Calu3 (cell line): Measurements from ENCODE around the gene MYBPH. TPM values are rescaled to one million over a fixed set of nuclear protein-coding genes. Genes with fewer than 3 reads are reported as not detected.

Source experiments
- BruUV-seq: library from RNA; stranded (reverse); fragments of 400-500 nt; replicated peaks from 2 replicates; lab custom pipeline; 2021; lab: Mats Ljungman, UMichigan
- CTCF ChIA-PET: fragments of 300-600 bp; sonication (Branson Sonifier 250); formaldehyde crosslinking; loops from one replicate; lab custom pipeline; 2022; ENCODE audit warnings: antibody characterized with exemption; lab: Charles Lee
- DNase-seq: peaks from one replicate; pipeline ENCODE4 v3.0.0; 2022
- H3K27ac Mint-ChIP-seq: one replicate; pipeline ENCODE4 v1.8.0; 2022; ENCODE audit warnings: mixed read lengths; ENCODE audit not compliant: unreplicated experiment
- H3K27me3 Mint-ChIP-seq: one replicate; pipeline ENCODE4 v1.8.0; 2022; ENCODE audit warnings: mixed read lengths; ENCODE audit not compliant: unreplicated experiment
- H3K36me3 Mint-ChIP-seq: one replicate; pipeline ENCODE4 v1.8.0; 2022; ENCODE audit warnings: mild to moderate bottlenecking, moderate library complexity, mixed read lengths; ENCODE audit not compliant: insufficient read depth, unreplicated experiment
- H3K4me1 Mint-ChIP-seq: one replicate; pipeline ENCODE4 v1.8.0; 2022; ENCODE audit warnings: mild to moderate bottlenecking, low read depth, mixed read lengths; ENCODE audit not compliant: unreplicated experiment
- H3K4me3 Mint-ChIP-seq: one replicate; pipeline ENCODE4 v1.8.0; 2022; ENCODE audit warnings: mild to moderate bottlenecking, low read depth, moderate library complexity, mixed read lengths; ENCODE audit not compliant: unreplicated experiment
- H3K9me3 Mint-ChIP-seq: one replicate; pipeline ENCODE4 v1.8.0; 2022; ENCODE audit warnings: low read depth, mixed read lengths; ENCODE audit not compliant: unreplicated experiment
- intact Hi-C: fragments of 100-400 bp; cut with micrococcal nuclease; formaldehyde crosslinking; loops from one replicate; pipeline ENCODE4 v1.10.0; 2022; ENCODE audit not compliant: unreplicated experiment
- total RNA-seq: library from RNA; stranded (reverse); gene quantifications from 2 replicates; pipeline ENCODE4 v1.2.3, GENCODE V29; 2022
- TF ChIP-seq, protein P1 (sequence below): fragments of 200-600 bp; IDR thresholded peaks from one replicate; pipeline ENCODE4 v1.8.0; 2022; ENCODE audit warnings: antibody characterized with exemption; ENCODE audit not compliant: unreplicated experiment

The MYBPH gene
- total RNA-seq, 1 experiment from 2014 or later = not detected

DNA sequence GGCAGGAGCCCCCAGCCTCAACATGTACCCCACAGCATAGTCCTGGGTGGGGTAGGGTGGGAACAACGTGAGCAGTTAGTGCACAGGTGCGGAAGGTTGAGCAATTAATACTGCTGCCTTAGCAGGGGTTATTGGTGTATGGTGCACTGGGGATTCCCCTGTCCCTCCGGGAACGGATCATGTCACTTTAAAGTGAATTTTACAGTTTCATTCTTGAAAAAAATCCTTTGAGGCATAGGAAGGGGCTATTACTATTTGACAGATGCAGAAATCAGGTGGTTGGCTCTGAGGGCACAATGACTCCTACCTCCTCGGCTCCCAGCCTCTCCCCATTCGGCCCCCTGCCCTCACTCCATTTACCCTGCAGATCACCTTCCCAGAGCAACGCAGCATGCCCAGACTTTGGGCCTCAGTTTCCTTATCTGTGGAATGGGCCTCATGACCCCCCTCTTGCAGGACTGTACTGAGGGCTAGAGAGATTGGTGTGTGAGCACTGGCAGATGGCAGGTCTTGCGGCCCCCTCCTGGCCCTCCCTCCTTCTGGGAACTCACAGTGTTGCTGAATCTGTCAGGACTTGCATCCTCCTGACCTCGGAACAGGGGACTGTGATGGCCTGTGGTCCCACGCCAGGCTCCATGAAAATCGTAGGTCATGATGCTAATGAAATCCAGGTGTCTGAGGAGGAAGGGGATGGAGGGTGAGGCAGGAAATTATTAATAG lies 5.1 kb upstream of the MYBPH start:
- TF ChIP-seq, protein P1, sequence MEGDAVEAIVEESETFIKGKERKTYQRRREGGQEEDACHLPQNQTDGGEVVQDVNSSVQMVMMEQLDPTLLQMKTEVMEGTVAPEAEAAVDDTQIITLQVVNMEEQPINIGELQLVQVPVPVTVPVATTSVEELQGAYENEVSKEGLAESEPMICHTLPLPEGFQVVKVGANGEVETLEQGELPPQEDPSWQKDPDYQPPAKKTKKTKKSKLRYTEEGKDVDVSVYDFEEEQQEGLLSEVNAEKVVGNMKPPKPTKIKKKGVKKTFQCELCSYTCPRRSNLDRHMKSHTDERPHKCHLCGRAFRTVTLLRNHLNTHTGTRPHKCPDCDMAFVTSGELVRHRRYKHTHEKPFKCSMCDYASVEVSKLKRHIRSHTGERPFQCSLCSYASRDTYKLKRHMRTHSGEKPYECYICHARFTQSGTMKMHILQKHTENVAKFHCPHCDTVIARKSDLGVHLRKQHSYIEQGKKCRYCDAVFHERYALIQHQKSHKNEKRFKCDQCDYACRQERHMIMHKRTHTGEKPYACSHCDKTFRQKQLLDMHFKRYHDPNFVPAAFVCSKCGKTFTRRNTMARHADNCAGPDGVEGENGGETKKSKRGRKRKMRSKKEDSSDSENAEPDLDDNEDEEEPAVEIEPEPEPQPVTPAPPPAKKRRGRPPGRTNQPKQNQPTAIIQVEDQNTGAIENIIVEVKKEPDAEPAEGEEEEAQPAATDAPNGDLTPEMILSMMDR = no peak
- no TSS peak for BruUV-seq
- peaks cover 96% of the 10 kb centered on the region for H3K27me3 Mint-ChIP-seq
- no peaks in the 10 kb centered on the region for H3K9me3 Mint-ChIP-seq
- no peaks in the 10 kb centered on the region for H3K36me3 Mint-ChIP-seq
- DNase-seq = no peak
- CTCF ChIA-PET = interaction anchor here (0.6 to 1.5 kb wide), 3 partner anchors 36 to 593 kb away, joined by 4 to 7 read pairs (median 4); no protein-coding TSS in a partner anchor
- no peak overlapping the region for H3K4me3 Mint-ChIP-seq
- H3K27ac Mint-ChIP-seq = no peak overlapping the region
- no peaks in the 10 kb centered on the region for H3K4me1 Mint-ChIP-seq
- intact Hi-C loops = no loop called here

- no peaks in the 10 kb centered on the region for H3K36me3 Mint-ChIP-seq
- BruUV-seq = no TSS peak
- no peaks in the 10 kb centered on the region for H3K4me1 Mint-ChIP-seq
- intact Hi-C loops = no loop called here
- no peak overlapping the region for H3K4me3 Mint-ChIP-seq
- CTCF ChIA-PET = no interaction called here
- H3K9me3 Mint-ChIP-seq = no peaks in the 10 kb centered on the region
- DNase-seq = no peak
- H3K27ac Mint-ChIP-seq = no peak overlapping the region
- TF ChIP-seq, protein P1 = no peak
- H3K27me3 Mint-ChIP-seq = peaks cover 96% of the 10 kb centered on the region
These were observed 4.0 kb upstream of the MYBPH start for GRCh38 chr1:203179667-203180005.

GRCh38 chr1:203178821-203179666 lies 3.4 kb upstream of the MYBPH start:
- no TSS peak for BruUV-seq
- no peaks in the 10 kb centered on the region for H3K36me3 Mint-ChIP-seq
- CTCF ChIA-PET = no interaction called here
- no peak overlapping the region for H3K27ac Mint-ChIP-seq
- H3K4me1 Mint-ChIP-seq = no peaks in the 10 kb centered on the region
- DNase-seq = no peak
- TF ChIP-seq, protein P1 = no peak
- no peak overlapping the region for H3K4me3 Mint-ChIP-seq
- intact Hi-C loops = no loop called here
- H3K9me3 Mint-ChIP-seq = no peaks in the 10 kb centered on the region
- H3K27me3 Mint-ChIP-seq = peaks cover 96% of the 10 kb centered on the region

- CTCF ChIA-PET = no interaction called here
- BruUV-seq = no TSS peak
- no peak for DNase-seq
- intact Hi-C loops = no loop called here
- Mint-ChIP-seq H3K27ac (no peak overlapping the region), H3K36me3 (no peaks in the 10 kb centered on the region), H3K4me1 (no peaks in the 10 kb centered on the region), H3K27me3 (peaks cover 95% of the 10 kb centered on the region), H3K4me3 (no peak overlapping the region), H3K9me3 (no peaks in the 10 kb centered on the region)
- TF ChIP-seq, protein P1 = no peak
These were observed 2.5 kb upstream of the MYBPH start for GRCh38 chr1:203178083-203178482.
